H9 (cell line): Measurements from ENCODE around the gene RAB3IP. TPM values are rescaled to one million over a fixed set of nuclear protein-coding genes. Genes with fewer than 3 reads are reported as not detected.

ENCODE experiments used
- DNase-seq: peaks from one replicate; pipeline ENCODE4 v3.0.0-alpha.2; 2017
- H2AFZ ChIP-seq: one replicate; pipeline ENCODE4 v1.6.1; 2013; ENCODE audit warnings: mild to moderate bottlenecking, low read length, control low read depth, moderate library complexity
- H2AK5ac ChIP-seq: 2 replicates; pipeline ENCODE4 v1.6.1; 2013; ENCODE audit warnings: low read length, control low read depth, mixed read lengths; ENCODE audit not compliant: insufficient read length
- H2BK120ac ChIP-seq: one replicate; pipeline ENCODE4 v1.6.1; 2013; ENCODE audit warnings: low read depth, mild to moderate bottlenecking, low read length, control low read depth, inconsistent platforms; ENCODE audit not compliant: poor library complexity, severe bottlenecking
- H2BK12ac ChIP-seq: 2 replicates; pipeline ENCODE4 v1.6.1; 2013; ENCODE audit warnings: low read length, control low read depth, mixed read lengths, low read depth; ENCODE audit not compliant: insufficient read length
- H2BK15ac ChIP-seq: 2 replicates; pipeline ENCODE4 v1.6.1; 2013; ENCODE audit warnings: low read depth, low read length, control low read depth
- H2BK20ac ChIP-seq: one replicate; pipeline ENCODE4 v1.6.1; 2013; ENCODE audit warnings: low read depth, mild to moderate bottlenecking, low read length, control low read depth, inconsistent platforms; ENCODE audit not compliant: poor library complexity, severe bottlenecking
- H2BK5ac ChIP-seq: 2 replicates; pipeline ENCODE4 v1.6.1; 2013; ENCODE audit warnings: low read length, control low read depth, mixed read lengths; ENCODE audit not compliant: insufficient read length
- H3K14ac ChIP-seq: 2 replicates; pipeline ENCODE4 v1.6.1; 2013; ENCODE audit warnings: low read length, control low read depth; ENCODE audit not compliant: insufficient read depth
- H3K18ac ChIP-seq: 2 replicates; pipeline ENCODE4 v1.6.1; 2013; ENCODE audit warnings: low read depth, mild to moderate bottlenecking, mixed read lengths, low read length, control low read depth; ENCODE audit not compliant: insufficient read length
- H3K23ac ChIP-seq: 2 replicates; pipeline ENCODE4 v1.6.1; 2013; ENCODE audit warnings: low read length, control low read depth, mixed read lengths, low read depth; ENCODE audit not compliant: insufficient read length
- H3K23me2 ChIP-seq: 2 replicates; pipeline ENCODE4 v1.6.1; 2013; ENCODE audit warnings: low read depth, mild to moderate bottlenecking, mixed read lengths, low read length, control low read depth; ENCODE audit not compliant: insufficient read length, poor library complexity, severe bottlenecking
- H3K27ac ChIP-seq: 2 replicates; pipeline ENCODE4 v1.5.1; 2013; ENCODE audit warnings: low read length, control low read depth, mixed read lengths, low read depth; ENCODE audit not compliant: insufficient read length
- H3K27me3 ChIP-seq: 2 replicates; pipeline ENCODE4 v1.6.1; 2013; ENCODE audit warnings: low read length, control low read depth, inconsistent platforms; ENCODE audit not compliant: insufficient read depth
- H3K4ac ChIP-seq: 2 replicates; pipeline ENCODE4 v1.6.1; 2013; ENCODE audit warnings: low read depth, mild to moderate bottlenecking, control low read depth, inconsistent platforms, low read length, moderate library complexity
- H3K4me1 ChIP-seq: 2 replicates; pipeline ENCODE4 v1.6.1; 2013; ENCODE audit warnings: low read length, control low read depth, inconsistent platforms; ENCODE audit not compliant: insufficient read depth
- H3K4me2 ChIP-seq: 2 replicates; pipeline ENCODE4 v1.6.1; 2013; ENCODE audit warnings: low read length, control low read depth, mixed read lengths; ENCODE audit not compliant: insufficient read length, insufficient read depth
- H3K56ac ChIP-seq: 2 replicates; pipeline ENCODE4 v1.6.1; 2013; ENCODE audit warnings: low read depth, mild to moderate bottlenecking, mixed read lengths, low read length, control low read depth; ENCODE audit not compliant: insufficient read length
- H3K79me1 ChIP-seq: 2 replicates; pipeline ENCODE4 v1.6.1; 2013; ENCODE audit warnings: low read depth, mild to moderate bottlenecking, moderate library complexity, low read length, control low read depth, inconsistent platforms; ENCODE audit not compliant: insufficient read depth, poor library complexity, severe bottlenecking
- H3K79me2 ChIP-seq: 2 replicates; pipeline ENCODE4 v1.6.1; 2013; ENCODE audit warnings: low read length, control low read depth, inconsistent platforms; ENCODE audit not compliant: insufficient read depth
- H3K9ac ChIP-seq: 2 replicates; pipeline ENCODE4 v1.6.1; 2013; ENCODE audit warnings: low read length, control low read depth, mixed read lengths; ENCODE audit not compliant: insufficient read length; ENCODE audit errors: extremely low read depth
- H3K9me3 ChIP-seq: one replicate; pipeline ENCODE4 v1.6.1; 2013; ENCODE audit warnings: low read depth, low read length, inconsistent platforms; ENCODE audit not compliant: control insufficient read depth
- H3T11ph ChIP-seq: one replicate; pipeline ENCODE4 v1.6.1; 2013; ENCODE audit warnings: mild to moderate bottlenecking, low read length, control low read depth, inconsistent platforms
- H4K20me1 ChIP-seq: one replicate; pipeline ENCODE4 v1.6.1; 2013; ENCODE audit not compliant: control insufficient read depth, insufficient read length, insufficient read depth
- H4K5ac ChIP-seq: 2 replicates; pipeline ENCODE4 v1.6.1; 2013; ENCODE audit warnings: low read depth, mild to moderate bottlenecking, mixed read lengths, low read length, control low read depth; ENCODE audit not compliant: insufficient read length
- H4K8ac ChIP-seq: replicated peaks from 2 replicates; pipeline ENCODE4 v1.6.1; 2013; ENCODE audit warnings: low read length, control low read depth, mixed read lengths, low read depth; ENCODE audit not compliant: insufficient read length
- H4K91ac ChIP-seq: 2 replicates; pipeline ENCODE4 v1.6.1; 2013; ENCODE audit warnings: low read depth, mild to moderate bottlenecking, moderate library complexity, mixed read lengths, low read length, control low read depth; ENCODE audit not compliant: insufficient read length
- H3K27ac Mint-ChIP-seq, 3 experiments: 2 replicates in 2 of 3; 3 replicates in 1 of 3; pipeline ENCODE4 v1.8.0; 2020 to 2021; ENCODE audit warnings: mixed read lengths in 3 of 3, mild to moderate bottlenecking in 1 of 3, moderate library complexity in 1 of 3
- H3K27me3 Mint-ChIP-seq: 2 replicates; pipeline ENCODE4 v1.8.0; 2021; ENCODE audit warnings: low read depth, mild to moderate bottlenecking, moderate library complexity, mixed read lengths
- H3K36me3 Mint-ChIP-seq, 3 experiments: 2 replicates in 2 of 3; 3 replicates in 1 of 3; pipeline ENCODE4 v1.8.0; 2020 to 2021; ENCODE audit warnings: low read depth in 3 of 3, mixed read lengths in 3 of 3; ENCODE audit not compliant: insufficient read depth in 1 of 3
- H3K4me1 Mint-ChIP-seq, 2 experiments: 2 replicates each; pipeline ENCODE4 v1.8.0; 2020; ENCODE audit warnings: mixed read lengths in 2 of 2
- H3K4me3 Mint-ChIP-seq, 2 experiments: 2 replicates in 1 of 2; 3 replicates in 1 of 2; pipeline ENCODE4 v1.8.0; 2020 to 2021; ENCODE audit warnings: mild to moderate bottlenecking in 2 of 2, mixed read lengths in 2 of 2, moderate library complexity in 1 of 2
- H3K9me3 Mint-ChIP-seq, 2 experiments: 2 replicates in 1 of 2; 3 replicates in 1 of 2; pipeline ENCODE4 v1.8.0; 2020; ENCODE audit warnings: mild to moderate bottlenecking in 2 of 2, mixed read lengths in 2 of 2, moderate library complexity in 1 of 2
- CTCF ChIP-seq: fragments of 200-600 bp; sonication (generic); conservative IDR thresholded peaks from 3 replicates; pipeline ENCODE4 v1.8.0; 2021; ENCODE audit warnings: antibody characterized with exemption, mild to moderate bottlenecking
- WGBS: extraction: QIAGEN DNeasy Blood & Tissue Kit; methylation state at CpG from one replicate; pipeline ENCODE4 v1.1.7; 2013; ENCODE audit warnings: missing lambda C conversion rate, low lambda C conversion rate, mixed read lengths; ENCODE audit not compliant: insufficient read length; ENCODE audit errors: extremely low coverage; 5-methylcytosine and 5-hydroxymethylcytosine counted together
- total RNA-seq: library from RNA; stranded (reverse); gene quantifications from 2 replicates; pipeline ENCODE4 v1.2.1, GENCODE V29; 2021

RAB3IP gene
- total RNA-seq, 1 experiment from 2014 or later = 45.5 TPM

GRCh38 chr12:69704357-69704756 is 34.3 kb upstream of the RAB3IP start:
- WGBS = no CpG with 5 or more reads among the region's 1 CpG
- H2BK20ac ChIP-seq = no peak overlapping the region
- H2AFZ ChIP-seq = no peak overlapping the region

More at GRCh38 chr12:69704357-69704756, 34.3 kb upstream of the RAB3IP start:
- Histone ChIP-seq H3K9me3 (no peaks in the 10 kb centered on the region), H3K79me2 (no peaks in the 10 kb centered on the region), H3K79me1 (no peaks in the 10 kb centered on the region), H2BK12ac (no peak overlapping the region), H3K4me2 (no peak overlapping the region), H3K9ac (no peak overlapping the region), H4K8ac (no peak overlapping the region), H3K23me2 (no peaks in the 10 kb centered on the region), H3K4ac (no peak overlapping the region), H4K91ac (no peak overlapping the region), H3K27ac (no peak overlapping the region), H3K18ac (no peak overlapping the region), H3T11ph (no peak overlapping the region), H3K14ac (no peak overlapping the region), H3K4me1 (no peaks in the 10 kb centered on the region), H4K20me1 (no peaks in the 10 kb centered on the region), H4K5ac (no peak overlapping the region), H2AK5ac (no peak overlapping the region), H2BK15ac (no peak overlapping the region), H2BK120ac (no peak overlapping the region), H3K23ac (no peak overlapping the region), H2BK5ac (no peak overlapping the region), H3K27me3 (no peaks in the 10 kb centered on the region), H3K56ac (no peak overlapping the region)
- DNase-seq = no peak
- no peak for TF ChIP-seq CTCF
- Mint-ChIP-seq H3K4me3 (no peak overlapping the region), H3K36me3 (no peaks in the 10 kb centered on the region), H3K27ac (peak overlapping the region in 1 of 3 experiments; percentile 55; a peak in 2 of 7 replicates), H3K4me1 (peaks cover 4 to 6% of the 10 kb centered on the region in 2 experiments), H3K9me3 (no peaks in the 10 kb centered on the region), H3K27me3 (no peaks in the 10 kb centered on the region; the same call in 1 of the 2 replicates)
